Trophoblast cell (in vitro differentiated cells and primary cell): ENCODE data around the gene RPL10A.

ENCODE experiments used
- DNase-seq, 2 donors: peaks; one replicate each; pipeline ENCODE4 v3.0.0-alpha.2; 2016
- H2AFZ ChIP-seq: 2 replicates; pipeline ENCODE4 v1.6.1; 2013; ENCODE audit warnings: low read length, moderate library complexity, mild to moderate bottlenecking; ENCODE audit not compliant: insufficient read depth, poor library complexity
- H2AK5ac ChIP-seq: 2 replicates; pipeline ENCODE4 v1.6.1; 2013; ENCODE audit warnings: mild to moderate bottlenecking, low read length
- H2BK120ac ChIP-seq: 2 replicates; pipeline ENCODE4 v1.6.1; 2013; ENCODE audit warnings: low read length, mild to moderate bottlenecking, moderate library complexity; ENCODE audit not compliant: insufficient read depth, poor library complexity
- H2BK12ac ChIP-seq: 2 replicates; pipeline ENCODE4 v1.6.1; 2013; ENCODE audit warnings: mild to moderate bottlenecking, low read length, moderate library complexity
- H2BK5ac ChIP-seq: 2 replicates; pipeline ENCODE4 v1.6.1; 2013; ENCODE audit warnings: low read length, low read depth, moderate library complexity, mild to moderate bottlenecking; ENCODE audit not compliant: poor library complexity
- H3K14ac ChIP-seq: 2 replicates; pipeline ENCODE4 v1.6.1; 2013; ENCODE audit warnings: mild to moderate bottlenecking, low read length
- H3K18ac ChIP-seq: 2 replicates; pipeline ENCODE4 v1.6.1; 2013; ENCODE audit warnings: mild to moderate bottlenecking, low read length
- H3K23ac ChIP-seq: 2 replicates; pipeline ENCODE4 v1.6.1; 2013; ENCODE audit warnings: low read length
- H3K27ac ChIP-seq: 2 replicates; pipeline ENCODE4 v1.5.1; 2013; ENCODE audit warnings: low read depth, mild to moderate bottlenecking, inconsistent platforms, low read length, moderate library complexity
- H3K27me3 ChIP-seq: 2 replicates; pipeline ENCODE4 v1.6.1; 2013; ENCODE audit warnings: inconsistent platforms, mild to moderate bottlenecking, low read length, moderate library complexity; ENCODE audit not compliant: insufficient read depth
- H3K36me3 ChIP-seq, 2 experiments: 1 replicate in 1 of 2; 2 replicates in 1 of 2; pipeline ENCODE4 v1.6.1; 2013; ENCODE audit warnings: low read length in 2 of 2, mild to moderate bottlenecking in 2 of 2, moderate library complexity in 1 of 2; ENCODE audit not compliant: insufficient read depth in 2 of 2, control insufficient read depth in 1 of 2
- H3K4ac ChIP-seq: 2 replicates; pipeline ENCODE4 v1.6.1; 2013; ENCODE audit warnings: low read depth, mild to moderate bottlenecking, low read length, moderate library complexity
- H3K4me1 ChIP-seq, 2 experiments: 1 replicate in 1 of 2; 2 replicates in 1 of 2; pipeline ENCODE4 v1.6.1; 2013; ENCODE audit warnings: low read length in 2 of 2, mild to moderate bottlenecking in 2 of 2, moderate library complexity in 1 of 2; ENCODE audit not compliant: insufficient read depth in 2 of 2, control insufficient read depth in 1 of 2
- H3K4me2 ChIP-seq: 2 replicates; pipeline ENCODE4 v1.6.1; 2013; ENCODE audit warnings: inconsistent platforms, mild to moderate bottlenecking, low read length, moderate library complexity
- H3K4me3 ChIP-seq: 2 replicates; pipeline ENCODE4 v1.5.1; 2013; ENCODE audit warnings: mild to moderate bottlenecking, low read depth, low read length, inconsistent platforms
- H3K79me1 ChIP-seq: one replicate; pipeline ENCODE4 v1.6.1; 2013; ENCODE audit warnings: low read length
- H3K79me2 ChIP-seq: 2 replicates; pipeline ENCODE4 v1.6.1; 2013; ENCODE audit warnings: low read length, mild to moderate bottlenecking; ENCODE audit not compliant: control insufficient read depth, insufficient read depth, poor library complexity
- H3K9ac ChIP-seq: 2 replicates; pipeline ENCODE4 v1.6.1; 2013; ENCODE audit warnings: mild to moderate bottlenecking, low read length
- H3K9me3 ChIP-seq: 2 replicates; pipeline ENCODE4 v1.6.1; 2013; ENCODE audit warnings: low read depth, mild to moderate bottlenecking, control low read depth, inconsistent platforms, low read length; ENCODE audit not compliant: insufficient read depth
- H4K12ac ChIP-seq: 2 replicates; pipeline ENCODE4 v1.6.1; 2013; ENCODE audit warnings: low read depth, mild to moderate bottlenecking, low read length, moderate library complexity
- H4K8ac ChIP-seq: 2 replicates; pipeline ENCODE4 v1.6.1; 2013; ENCODE audit warnings: low read depth, mild to moderate bottlenecking, low read length, moderate library complexity
- H4K91ac ChIP-seq: one replicate; pipeline ENCODE4 v1.6.1; 2013; ENCODE audit warnings: low read depth, mild to moderate bottlenecking, low read length, moderate library complexity
- WGBS: extraction: QIAGEN DNeasy Blood & Tissue Kit; methylation state at CpG from one replicate; pipeline ENCODE4 v1.1.7; 2013; ENCODE audit warnings: missing lambda C conversion rate; ENCODE audit not compliant: insufficient read length, insufficient coverage; ENCODE audit errors: extremely low coverage; 5-methylcytosine and 5-hydroxymethylcytosine counted together

RPL10A gene

GRCh38 chr6:35501784-35502183 is 33.6 kb downstream of the RPL10A start:
- H3K4me3 ChIP-seq, result no peak overlapping the region
- no peak overlapping the region for H3K4me2 ChIP-seq
- WGBS, result no CpG with 5 or more reads among the region's 2 CpGs
- no peak overlapping the region for H2BK120ac ChIP-seq
- peaks cover 12 to 18% of the 10 kb centered on the region in 2 experiments for H3K4me1 ChIP-seq
- H3K79me1 ChIP-seq, result peaks cover 18% of the 10 kb centered on the region
- H2AFZ ChIP-seq, result no peak overlapping the region
- no peak overlapping the region for H4K12ac ChIP-seq
- no peak overlapping the region for H2BK12ac ChIP-seq
- no peak overlapping the region for H4K91ac ChIP-seq
- H3K14ac ChIP-seq, result no peak overlapping the region
- H3K27me3 ChIP-seq, result no peaks in the 10 kb centered on the region
- H3K36me3 ChIP-seq, result no peaks in the 10 kb centered on the region
- no peak for DNase-seq
- no peak overlapping the region for H3K9ac ChIP-seq
- no peak overlapping the region for H2AK5ac ChIP-seq
- no peak overlapping the region for H3K4ac ChIP-seq
- H2BK5ac ChIP-seq, result no peak overlapping the region
- H3K9me3 ChIP-seq, result peaks cover 3% of the 10 kb centered on the region
- no peak overlapping the region for H4K8ac ChIP-seq
- H3K18ac ChIP-seq, result no peak overlapping the region
- H3K27ac ChIP-seq, result no peak overlapping the region
- peaks cover 16% of the 10 kb centered on the region for H3K79me2 ChIP-seq
- H3K23ac ChIP-seq, result no peak overlapping the region

GRCh38 chr6:35503534-35503933 is 35.3 kb downstream of the RPL10A start:
- H3K79me2 ChIP-seq, result peaks cover 4% of the 10 kb centered on the region
- no peak overlapping the region for H2BK5ac ChIP-seq
- no peak overlapping the region for H3K9ac ChIP-seq
- H4K91ac ChIP-seq, result no peak overlapping the region
- H3K23ac ChIP-seq, result no peak overlapping the region
- no peak overlapping the region for H3K18ac ChIP-seq
- no peak overlapping the region for H3K27ac ChIP-seq
- H2BK12ac ChIP-seq, result no peak overlapping the region
- H3K4me3 ChIP-seq, result no peak overlapping the region
- H3K4me2 ChIP-seq, result no peak overlapping the region
- no peak overlapping the region for H4K12ac ChIP-seq
- H2AFZ ChIP-seq, result no peak overlapping the region
- no peak overlapping the region for H2BK120ac ChIP-seq
- DNase-seq, result no peak
- no peak overlapping the region for H3K4ac ChIP-seq
- H3K14ac ChIP-seq, result no peak overlapping the region
- peaks cover 7 to 14% of the 10 kb centered on the region in 2 experiments for H3K4me1 ChIP-seq
- H3K79me1 ChIP-seq, result peaks cover 4% of the 10 kb centered on the region
- H3K9me3 ChIP-seq, result peaks cover 3% of the 10 kb centered on the region
- no peaks in the 10 kb centered on the region for H3K36me3 ChIP-seq
- H3K27me3 ChIP-seq, result no peaks in the 10 kb centered on the region
- WGBS, result no CpG with 5 or more reads among the region's 15 CpGs
- H2AK5ac ChIP-seq, result no peak overlapping the region
- no peak overlapping the region for H4K8ac ChIP-seq

- Histone ChIP-seq H4K91ac (no peak overlapping the region), H3K14ac (no peak overlapping the region), H2BK12ac (no peak overlapping the region), H2BK5ac (no peak overlapping the region), H3K4me3 (no peak overlapping the region), H3K9ac (no peak overlapping the region), H4K8ac (no peak overlapping the region), H3K79me2 (no peaks in the 10 kb centered on the region), H3K27ac (no peak overlapping the region), H2BK120ac (no peak overlapping the region), H3K4me2 (no peak overlapping the region), H4K12ac (no peak overlapping the region), H3K27me3 (no peaks in the 10 kb centered on the region), H3K4me1 (no peaks in the 10 kb centered on the region), H3K4ac (no peak overlapping the region), H3K79me1 (no peaks in the 10 kb centered on the region), H3K9me3 (no peaks in the 10 kb centered on the region), H3K18ac (no peak overlapping the region), H2AK5ac (no peak overlapping the region), H3K23ac (no peak overlapping the region), H2AFZ (no peak overlapping the region), H3K36me3 (no peaks in the 10 kb centered on the region)
- no peak for DNase-seq
- no CpG with 5 or more reads among the region's 21 CpGs for WGBS
These were observed 37.8 kb downstream of the RPL10A start for GRCh38 chr6:35505999-35506412.

GRCh38 chr6:35506536-35506935 is 38.3 kb downstream of the RPL10A start:
- Histone ChIP-seq H3K79me2 (no peaks in the 10 kb centered on the region), H4K8ac (no peak overlapping the region), H2BK5ac (no peak overlapping the region), H2AK5ac (no peak overlapping the region), H3K27me3 (no peaks in the 10 kb centered on the region), H3K27ac (no peak overlapping the region), H3K4me2 (no peak overlapping the region), H3K23ac (no peak overlapping the region), H3K4ac (no peak overlapping the region), H3K9ac (no peak overlapping the region), H2AFZ (no peak overlapping the region), H4K91ac (no peak overlapping the region), H3K9me3 (no peaks in the 10 kb centered on the region), H3K4me1 (no peaks in the 10 kb centered on the region), H3K18ac (no peak overlapping the region), H2BK12ac (no peak overlapping the region), H3K14ac (no peak overlapping the region), H4K12ac (no peak overlapping the region), H3K79me1 (no peaks in the 10 kb centered on the region), H3K36me3 (no peaks in the 10 kb centered on the region), H2BK120ac (no peak overlapping the region), H3K4me3 (no peak overlapping the region)
- no peak for DNase-seq
- WGBS, result no CpG with 5 or more reads among the region's 3 CpGs
